ENCODE results near the gene AFF3. TPM values are rescaled to one million over a fixed set of nuclear protein-coding genes. Genes with fewer than 3 reads are reported as not detected.

Gene AFF3
- total RNA-seq, 5 donors from 2014 or later (not counting 1 experiment from before 2014, with no cell fraction given): 9.9 to 23.5 (median 11.5) TPM

DNA sequence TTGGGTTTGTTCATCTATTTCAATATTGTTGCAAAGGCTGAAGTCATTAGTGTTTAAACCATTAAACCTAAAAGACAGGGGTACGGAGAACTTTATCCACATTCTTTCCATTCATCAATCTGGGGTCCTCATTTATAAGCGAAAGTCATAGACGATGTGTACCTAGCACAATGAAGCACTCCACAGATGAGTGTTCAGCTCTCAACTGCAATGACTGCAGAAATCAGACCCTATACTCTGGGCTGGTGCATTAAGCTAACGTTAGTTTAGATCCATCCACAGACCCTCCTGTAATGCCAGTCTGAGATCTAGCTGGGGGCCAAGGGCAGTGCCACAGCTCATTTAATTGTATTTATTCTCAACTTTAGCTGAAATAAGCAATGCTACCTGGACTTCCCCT is 155.2 kb downstream of the AFF3 start:
- H3K27me3 ChIP-seq (replicated peaks in 1 of 2; ENCODE audit: control insufficient read depth in 2 of 2, extremely low read depth in 1 of 2, insufficient read depth in 2 of 2, low read length in 1 of 2): no peaks in the 10 kb centered on the region
- H3K4me3 ChIP-seq (ENCODE audit: control insufficient read depth in 1 of 2, extremely low read depth in 1 of 2, low read length in 1 of 2): no peak overlapping the region
- no peak overlapping the region for H3K27ac ChIP-seq (ENCODE audit: low read length)
- H3K4me1 ChIP-seq (ENCODE audit: control insufficient read depth in 1 of 2, extremely low read depth in 1 of 2, insufficient read depth in 2 of 2, low read length in 2 of 2): no peaks in the 10 kb centered on the region
- no peak overlapping the region for H3K27ac Mint-ChIP-seq
- no peaks in the 10 kb centered on the region for H3K9me3 ChIP-seq
- DNase-seq (no peak), ATAC-seq (replicated peaks in 1 of 4) (no peak)
- POLR2A ChIA-PET: interaction anchor here in 1 of 2 donors (0.6 kb wide), 1 partner anchor 71 kb away, joined by 3 read pairs; no protein-coding TSS in a partner anchor
- 100% methylated on average over 4 of the region's 4 CpGs for WGBS (ENCODE audit: insufficient coverage)
- H3K36me3 ChIP-seq (ENCODE audit: control insufficient read depth in 2 of 2, extremely low read depth in 1 of 2, insufficient read depth in 1 of 2, low read length in 1 of 2): peaks cover 0 to under 1% of the 10 kb centered on the region in 2 donors
- H3K4me1 Mint-ChIP-seq: no peaks in the 10 kb centered on the region
- no peak overlapping the region for H3K4me3 Mint-ChIP-seq
- no peaks in the 10 kb centered on the region for H3K9me3 Mint-ChIP-seq
- CTCF ChIA-PET: no interaction called here
- H3K27me3 Mint-ChIP-seq: no peaks in the 10 kb centered on the region
- peaks cover 5% of the 10 kb centered on the region for H3K36me3 Mint-ChIP-seq

GRCh38 chr2:99984799-99985515 is 157.4 kb downstream of the AFF3 start:
- POLR2A ChIA-PET: no interaction called here
- Histone ChIP-seq H3K27ac (ENCODE audit: low read length) (no peak overlapping the region), H3K4me3 (ENCODE audit: control insufficient read depth in 1 of 2, extremely low read depth in 1 of 2, low read length in 1 of 2) (no peak overlapping the region), H3K27me3 (replicated peaks in 1 of 2; ENCODE audit: control insufficient read depth in 2 of 2, extremely low read depth in 1 of 2, insufficient read depth in 2 of 2, low read length in 1 of 2) (no peaks in the 10 kb centered on the region), H3K36me3 (ENCODE audit: control insufficient read depth in 2 of 2, extremely low read depth in 1 of 2, insufficient read depth in 1 of 2, low read length in 1 of 2) (peaks cover 0 to 3% of the 10 kb centered on the region in 2 donors), H3K9me3 (no peaks in the 10 kb centered on the region), H3K4me1 (ENCODE audit: control insufficient read depth in 1 of 2, extremely low read depth in 1 of 2, insufficient read depth in 2 of 2, low read length in 2 of 2) (no peaks in the 10 kb centered on the region)
- CTCF ChIA-PET: no interaction called here
- Mint-ChIP-seq H3K4me3 (no peak overlapping the region), H3K36me3 (peaks cover 6% of the 10 kb centered on the region), H3K27ac (no peak overlapping the region), H3K4me1 (no peaks in the 10 kb centered on the region), H3K27me3 (no peaks in the 10 kb centered on the region), H3K9me3 (no peaks in the 10 kb centered on the region)
- ATAC-seq (replicated peaks in 1 of 4): no peak
- WGBS (ENCODE audit: insufficient coverage): 66% methylated on average over 2 of the region's 4 CpGs
- no peak for DNase-seq

DNA sequence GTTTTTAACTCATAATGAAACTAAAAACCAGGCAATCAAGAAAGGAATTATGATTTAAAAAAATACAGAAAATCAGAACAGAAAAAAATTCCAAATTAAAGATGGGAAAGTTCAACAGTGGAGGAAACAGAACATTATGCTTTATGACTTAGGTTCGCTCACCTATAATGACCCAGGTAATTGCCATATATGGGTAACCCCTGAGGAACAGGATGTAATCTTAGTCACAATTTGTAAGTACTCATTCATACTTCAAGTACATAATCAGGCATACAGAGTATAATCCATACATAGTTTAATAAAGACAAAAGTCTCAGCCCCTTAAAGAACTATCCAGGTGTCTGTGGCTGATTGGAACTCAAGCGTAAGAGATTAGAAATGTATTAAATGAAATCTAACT is 159.6 kb downstream of the AFF3 start:
- Mint-ChIP-seq H3K9me3 (no peaks in the 10 kb centered on the region), H3K4me1 (no peaks in the 10 kb centered on the region), H3K27me3 (no peaks in the 10 kb centered on the region), H3K27ac (no peak overlapping the region), H3K4me3 (no peak overlapping the region), H3K36me3 (peaks cover 6% of the 10 kb centered on the region)
- ATAC-seq (replicated peaks in 1 of 4) (no peak), DNase-seq (no peak)
- POLR2A ChIA-PET: no interaction called here
- WGBS (ENCODE audit: insufficient coverage): no CpG with 5 or more reads among the region's 2 CpGs
- no peaks in the 10 kb centered on the region for H3K9me3 ChIP-seq
- CTCF ChIA-PET: no interaction called here
- H3K4me1 ChIP-seq (ENCODE audit: control insufficient read depth in 1 of 2, extremely low read depth in 1 of 2, insufficient read depth in 2 of 2, low read length in 2 of 2): no peaks in the 10 kb centered on the region
- no peak overlapping the region for H3K4me3 ChIP-seq (ENCODE audit: control insufficient read depth in 1 of 2, extremely low read depth in 1 of 2, low read length in 1 of 2)
- H3K27me3 ChIP-seq (replicated peaks in 1 of 2; ENCODE audit: control insufficient read depth in 2 of 2, extremely low read depth in 1 of 2, insufficient read depth in 2 of 2, low read length in 1 of 2): no peaks in the 10 kb centered on the region
- H3K36me3 ChIP-seq (ENCODE audit: control insufficient read depth in 2 of 2, extremely low read depth in 1 of 2, insufficient read depth in 1 of 2, low read length in 1 of 2): peaks cover 0 to 3% of the 10 kb centered on the region in 2 donors
- H3K27ac ChIP-seq (ENCODE audit: low read length): no peak overlapping the region

GRCh38 chr2:99981840-99982239 is 160.6 kb downstream of the AFF3 start:
- ChIA-PET CTCF (no interaction called here), POLR2A (no interaction called here)
- WGBS (ENCODE audit: insufficient coverage): 100% methylated on average over 1 of the region's 1 CpG
- H3K9me3 ChIP-seq: no peaks in the 10 kb centered on the region
- Mint-ChIP-seq H3K27me3 (no peaks in the 10 kb centered on the region), H3K4me1 (no peaks in the 10 kb centered on the region), H3K36me3 (peaks cover 6% of the 10 kb centered on the region), H3K4me3 (no peak overlapping the region), H3K27ac (no peak overlapping the region), H3K9me3 (no peaks in the 10 kb centered on the region)
- ATAC-seq (replicated peaks in 1 of 4): no peak
- no peak overlapping the region for H3K4me3 ChIP-seq (ENCODE audit: control insufficient read depth in 1 of 2, extremely low read depth in 1 of 2, low read length in 1 of 2)
- H3K36me3 ChIP-seq (ENCODE audit: control insufficient read depth in 2 of 2, extremely low read depth in 1 of 2, insufficient read depth in 1 of 2, low read length in 1 of 2): peaks cover 0 to 3% of the 10 kb centered on the region in 2 donors
- no peaks in the 10 kb centered on the region for H3K27me3 ChIP-seq (replicated peaks in 1 of 2; ENCODE audit: control insufficient read depth in 2 of 2, extremely low read depth in 1 of 2, insufficient read depth in 2 of 2, low read length in 1 of 2)
- no peak overlapping the region for H3K27ac ChIP-seq (ENCODE audit: low read length)
- no peaks in the 10 kb centered on the region for H3K4me1 ChIP-seq (ENCODE audit: control insufficient read depth in 1 of 2, extremely low read depth in 1 of 2, insufficient read depth in 2 of 2, low read length in 2 of 2)
- DNase-seq: no peak

DNA sequence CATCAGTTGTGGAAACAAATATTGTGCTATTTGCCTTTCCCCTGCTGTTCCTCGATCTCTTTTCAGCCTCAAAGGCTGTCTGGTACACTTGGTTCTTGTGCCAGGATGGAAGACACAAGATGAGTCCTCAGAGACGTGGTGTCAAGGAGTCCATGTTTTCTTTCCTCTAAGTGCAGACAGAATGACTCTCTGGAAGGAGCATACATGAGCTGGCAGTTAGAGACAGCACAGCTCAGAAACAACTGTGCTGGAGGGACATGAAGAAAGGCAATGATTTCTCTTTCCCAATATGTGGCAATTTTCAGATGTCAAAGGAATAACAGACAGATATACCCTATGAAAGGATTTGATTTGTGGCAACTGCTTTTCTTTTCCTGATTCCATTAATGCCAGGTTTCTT is 162.2 kb downstream of the AFF3 start:
- Histone ChIP-seq H3K9me3 (no peaks in the 10 kb centered on the region), H3K27ac (ENCODE audit: low read length) (no peak overlapping the region), H3K4me3 (ENCODE audit: control insufficient read depth in 1 of 2, extremely low read depth in 1 of 2, low read length in 1 of 2) (no peak overlapping the region), H3K36me3 (ENCODE audit: control insufficient read depth in 2 of 2, extremely low read depth in 1 of 2, insufficient read depth in 1 of 2, low read length in 1 of 2) (peaks cover 0 to 3% of the 10 kb centered on the region in 2 donors), H3K27me3 (replicated peaks in 1 of 2; ENCODE audit: control insufficient read depth in 2 of 2, extremely low read depth in 1 of 2, insufficient read depth in 2 of 2, low read length in 1 of 2) (no peaks in the 10 kb centered on the region), H3K4me1 (ENCODE audit: control insufficient read depth in 1 of 2, extremely low read depth in 1 of 2, insufficient read depth in 2 of 2, low read length in 2 of 2) (no peaks in the 10 kb centered on the region)
- WGBS (ENCODE audit: insufficient coverage): 89% methylated on average over 1 of the region's 2 CpGs
- H3K4me3 Mint-ChIP-seq: no peak overlapping the region
- H3K27me3 Mint-ChIP-seq: no peaks in the 10 kb centered on the region
- ChIA-PET POLR2A (no interaction called here), CTCF (no interaction called here)
- H3K9me3 Mint-ChIP-seq: no peaks in the 10 kb centered on the region
- DNase-seq: no peak
- H3K4me1 Mint-ChIP-seq: no peaks in the 10 kb centered on the region
- no peak overlapping the region for H3K27ac Mint-ChIP-seq
- H3K36me3 Mint-ChIP-seq: peaks cover 8% of the 10 kb centered on the region
- ATAC-seq (replicated peaks in 1 of 4): no peak

- no CpG with 5 or more reads among the region's 1 CpG for WGBS (ENCODE audit: insufficient coverage)
- DNase-seq (no peak), ATAC-seq (replicated peaks in 1 of 4) (no peak)
- H3K36me3 Mint-ChIP-seq: peaks cover 8% of the 10 kb centered on the region
- Histone ChIP-seq H3K27me3 (replicated peaks in 1 of 2; ENCODE audit: control insufficient read depth in 2 of 2, extremely low read depth in 1 of 2, insufficient read depth in 2 of 2, low read length in 1 of 2) (no peaks in the 10 kb centered on the region), H3K36me3 (ENCODE audit: control insufficient read depth in 2 of 2, extremely low read depth in 1 of 2, insufficient read depth in 1 of 2, low read length in 1 of 2) (peaks cover 0 to 3% of the 10 kb centered on the region in 2 donors), H3K4me3 (ENCODE audit: control insufficient read depth in 1 of 2, extremely low read depth in 1 of 2, low read length in 1 of 2) (no peak overlapping the region), H3K4me1 (ENCODE audit: control insufficient read depth in 1 of 2, extremely low read depth in 1 of 2, insufficient read depth in 2 of 2, low read length in 2 of 2) (no peaks in the 10 kb centered on the region), H3K27ac (ENCODE audit: low read length) (no peak overlapping the region), H3K9me3 (no peaks in the 10 kb centered on the region)
- H3K9me3 Mint-ChIP-seq: no peaks in the 10 kb centered on the region
- no peaks in the 10 kb centered on the region for H3K4me1 Mint-ChIP-seq
- POLR2A ChIA-PET: no interaction called here
- no peak overlapping the region for H3K27ac Mint-ChIP-seq
- CTCF ChIA-PET: interaction anchor here in 1 of 2 donors (0.6 kb wide), 1 partner anchor 85 kb away, joined by 3 read pairs; no protein-coding TSS in a partner anchor
- H3K27me3 Mint-ChIP-seq: no peaks in the 10 kb centered on the region
- H3K4me3 Mint-ChIP-seq: no peak overlapping the region
These were observed 164.4 kb downstream of the AFF3 start for GRCh38 chr2:99977966-99978365.

DNA sequence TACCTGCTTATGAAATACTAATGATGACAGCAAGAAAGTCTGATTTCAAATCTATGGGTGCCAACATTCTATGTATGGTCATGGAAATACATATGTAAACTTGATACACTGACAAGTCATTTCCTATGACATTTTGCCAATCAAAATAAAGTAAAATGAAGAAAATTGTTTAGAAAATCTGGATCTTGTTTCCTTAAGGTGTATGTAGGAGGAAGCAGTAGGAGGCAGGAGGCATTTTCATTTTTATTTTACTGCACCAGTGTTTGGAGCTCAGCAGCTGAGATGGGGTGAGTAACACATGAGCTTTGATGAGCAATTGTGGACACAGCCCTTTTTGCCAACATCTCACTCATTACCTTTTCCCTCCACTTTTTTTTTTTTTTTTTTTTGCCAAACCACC is 167.0 kb downstream of the AFF3 start:
- CTCF ChIA-PET: no interaction called here
- DNase-seq (no peak), ATAC-seq (replicated peaks in 1 of 4) (no peak)
- POLR2A ChIA-PET: no interaction called here
- Mint-ChIP-seq H3K9me3 (peaks cover 0 to 8% (median 0%) of the 10 kb centered on the region in 3 donors), H3K4me3 (no peak overlapping the region), H3K36me3 (peaks cover 3% of the 10 kb centered on the region), H3K27ac (no peak overlapping the region), H3K27me3 (no peaks in the 10 kb centered on the region), H3K4me1 (peaks cover 0 to 11% (median 0%) of the 10 kb centered on the region in 3 donors)
- no peaks in the 10 kb centered on the region for H3K36me3 ChIP-seq (ENCODE audit: control insufficient read depth in 2 of 2, extremely low read depth in 1 of 2, insufficient read depth in 1 of 2, low read length in 1 of 2)
- H3K4me3 ChIP-seq (ENCODE audit: control insufficient read depth in 1 of 2, extremely low read depth in 1 of 2, low read length in 1 of 2): no peak overlapping the region
- no peaks in the 10 kb centered on the region for H3K9me3 ChIP-seq
- no peaks in the 10 kb centered on the region for H3K4me1 ChIP-seq (ENCODE audit: control insufficient read depth in 1 of 2, extremely low read depth in 1 of 2, insufficient read depth in 2 of 2, low read length in 2 of 2)
- H3K27ac ChIP-seq (ENCODE audit: low read length): no peak overlapping the region
- H3K27me3 ChIP-seq (replicated peaks in 1 of 2; ENCODE audit: control insufficient read depth in 2 of 2, extremely low read depth in 1 of 2, insufficient read depth in 2 of 2, low read length in 1 of 2): no peaks in the 10 kb centered on the region

Data from T-cell (primary cell).